Amygdala (tissue), 56 donors: ENCODE measurements around the gene GTF2F2.

Experiments used
- DNase-seq, 56 donors: peaks; one replicate each; lab custom pipeline; 2025; lab: John Stamatoyannopoulos, UW

The GTF2F2 gene

DNA sequence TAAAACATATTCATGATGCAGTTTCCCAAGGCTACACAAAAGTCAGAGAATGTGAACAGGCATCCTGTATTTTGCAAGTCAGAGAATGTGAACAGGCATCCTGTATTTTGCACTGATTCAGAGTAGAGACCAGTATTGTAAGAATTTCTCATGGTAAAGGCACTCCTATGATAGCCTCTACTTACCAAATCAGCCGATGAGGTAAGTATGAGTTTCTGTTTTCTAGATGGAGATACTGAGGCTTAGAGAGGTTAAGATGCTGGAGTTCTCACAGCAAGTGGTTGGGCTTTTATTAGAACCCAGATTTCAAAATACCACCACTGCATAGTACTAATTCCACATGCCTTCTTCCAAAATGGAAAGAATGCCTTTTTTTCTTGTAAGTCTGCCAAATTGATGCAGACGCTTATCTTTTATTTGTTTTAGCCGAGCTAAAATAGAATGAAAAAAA is 208.4 kb downstream of the GTF2F2 start:
- DNase-seq: no peak

DNA sequence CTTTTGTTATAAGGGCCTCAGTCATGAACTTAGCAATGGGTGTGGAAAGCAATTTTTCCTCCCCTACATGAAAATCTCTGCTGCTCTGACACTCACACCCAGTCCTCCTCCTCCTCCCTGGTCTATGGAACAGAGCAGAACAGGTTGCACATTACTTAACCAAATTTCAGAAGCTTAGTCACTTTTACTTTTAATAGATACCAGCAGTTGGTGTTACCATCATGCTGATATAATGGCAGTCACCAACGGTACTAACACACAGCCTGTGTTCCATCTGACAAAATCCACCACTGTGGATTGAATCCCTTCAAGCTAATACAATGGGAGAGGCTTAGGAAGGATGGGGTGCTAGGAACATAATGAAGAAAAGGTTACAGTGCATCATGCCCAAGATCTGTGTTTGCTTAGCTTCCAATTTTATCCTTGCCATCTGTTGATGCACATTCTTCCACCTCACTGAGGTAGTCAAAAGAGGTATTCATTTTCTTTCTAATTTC is 210.9 kb downstream of the GTF2F2 start:
- peak in 4 of 56 donors; percentile 3 to 28 (median 8) for DNase-seq

DNA sequence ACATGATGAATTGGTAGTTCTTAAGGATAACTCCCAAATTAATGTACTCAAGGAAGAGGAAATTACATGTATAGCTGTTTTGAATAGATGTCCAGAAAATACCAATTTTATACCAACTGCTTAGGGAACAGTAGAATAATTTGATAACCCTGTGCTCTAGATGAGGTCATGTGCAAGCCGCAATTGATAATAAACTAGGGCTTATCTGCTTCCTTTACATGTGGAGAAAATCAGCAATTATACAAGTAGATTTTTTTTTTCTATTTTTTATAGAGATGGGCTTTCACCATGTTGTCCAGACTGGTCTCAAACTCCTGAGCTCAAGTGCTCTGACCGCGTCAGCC is 211.4 kb downstream of the GTF2F2 start:
- DNase-seq: no peak

DNA sequence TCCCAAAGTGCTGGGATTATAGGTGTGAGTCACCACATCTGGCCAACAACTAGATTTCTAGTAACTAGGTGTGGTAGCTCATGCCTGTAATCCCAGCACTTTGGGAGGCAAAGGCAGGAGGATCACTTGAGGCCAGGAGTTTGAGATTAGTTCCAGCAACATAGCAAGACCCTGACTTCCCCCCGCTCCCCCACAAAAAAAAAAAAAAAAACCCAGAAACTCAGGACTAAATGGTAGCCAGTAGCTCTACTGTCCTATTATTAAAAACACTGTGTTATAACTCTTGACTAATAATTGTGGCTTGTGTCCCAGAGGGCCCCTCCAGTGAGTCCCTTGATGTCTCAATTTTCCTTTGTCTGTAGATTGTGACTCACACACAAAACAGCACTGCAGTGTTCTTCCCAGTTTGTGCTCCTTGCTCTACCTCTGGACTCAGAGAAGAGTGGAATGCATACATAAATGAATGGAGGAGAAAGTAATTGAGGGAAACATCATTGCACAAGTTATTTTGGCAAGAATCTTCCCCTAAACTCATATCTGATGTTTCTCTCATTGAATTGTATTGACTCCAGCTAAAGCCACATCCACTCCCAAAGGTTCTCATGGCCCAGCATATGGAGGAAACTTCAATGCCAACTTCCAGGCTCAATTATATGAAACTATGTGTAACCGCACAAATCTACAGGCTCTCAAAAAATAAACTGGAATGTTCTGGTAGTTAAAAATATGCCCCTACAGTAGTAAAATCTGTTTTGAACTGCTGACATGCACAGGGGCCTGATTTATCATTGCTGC is 211.9 kb downstream of the GTF2F2 start:
- no peak for DNase-seq

DNA sequence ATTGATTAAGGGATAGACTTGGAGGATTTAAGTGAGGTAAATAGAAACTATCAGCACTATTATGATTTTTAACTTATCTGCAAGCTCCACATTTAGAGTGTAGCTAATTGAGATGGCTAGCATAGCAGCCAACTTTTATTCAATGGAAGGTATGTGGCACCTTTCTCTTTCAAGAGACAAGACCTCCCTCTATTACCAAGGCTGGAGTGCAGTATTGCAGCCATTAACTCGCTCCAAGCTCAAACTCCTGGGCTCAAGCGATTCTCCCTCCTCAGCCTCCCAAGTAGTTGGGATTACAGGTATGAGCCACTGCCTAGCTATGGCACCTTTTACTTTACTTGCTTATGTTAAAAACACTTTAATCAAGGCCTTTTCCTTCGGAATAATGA is 212.5 kb downstream of the GTF2F2 start:
- DNase-seq: no peak

DNA sequence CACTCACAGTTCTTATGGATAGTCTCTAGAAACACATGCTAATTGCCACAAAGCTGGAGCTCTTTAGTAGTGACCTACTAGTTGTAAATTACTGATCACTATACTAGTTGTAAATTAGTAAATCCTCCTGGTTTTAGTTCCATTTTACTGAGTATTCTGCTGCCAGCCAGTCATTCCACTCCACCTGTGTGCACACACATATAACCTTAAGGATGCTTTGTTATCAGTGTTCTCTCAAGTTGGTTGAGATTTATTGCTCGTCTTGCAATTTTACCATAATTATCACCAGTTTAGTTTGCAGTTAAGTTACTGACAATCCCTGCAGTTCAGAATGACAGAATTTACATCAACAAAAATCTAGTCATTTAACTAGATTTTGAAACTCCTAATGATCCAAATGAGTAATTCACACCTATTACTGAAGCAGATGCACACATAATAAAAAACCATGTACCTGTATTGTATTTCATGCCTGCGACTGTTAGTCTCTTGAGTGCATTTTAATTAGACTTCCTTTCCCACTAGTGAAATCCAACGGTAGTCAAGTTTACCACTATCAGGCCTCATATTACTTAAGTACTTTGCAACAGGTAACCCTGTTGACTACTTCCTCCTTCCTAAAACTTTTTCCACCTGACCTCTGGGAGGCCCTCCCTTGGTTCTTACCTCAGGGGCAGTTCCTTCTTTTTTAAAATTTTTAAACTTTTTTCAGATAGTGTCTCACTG is 213.1 kb downstream of the GTF2F2 start:
- DNase-seq: no peak
